Measurements from ENCODE around the gene CFAP221. TPM values are rescaled to one million over a fixed set of nuclear protein-coding genes. Genes with fewer than 3 reads are reported as not detected.

Gene CFAP221
- total RNA-seq, 1 donor: not detected

GRCh38 chr2:119575439-119575838, 31.2 kb downstream of the CFAP221 start:
- no peak overlapping the region for H3K4me3 ChIP-seq (ENCODE audit: low read depth, low read length)
- TF ChIP-seq, protein P1, sequence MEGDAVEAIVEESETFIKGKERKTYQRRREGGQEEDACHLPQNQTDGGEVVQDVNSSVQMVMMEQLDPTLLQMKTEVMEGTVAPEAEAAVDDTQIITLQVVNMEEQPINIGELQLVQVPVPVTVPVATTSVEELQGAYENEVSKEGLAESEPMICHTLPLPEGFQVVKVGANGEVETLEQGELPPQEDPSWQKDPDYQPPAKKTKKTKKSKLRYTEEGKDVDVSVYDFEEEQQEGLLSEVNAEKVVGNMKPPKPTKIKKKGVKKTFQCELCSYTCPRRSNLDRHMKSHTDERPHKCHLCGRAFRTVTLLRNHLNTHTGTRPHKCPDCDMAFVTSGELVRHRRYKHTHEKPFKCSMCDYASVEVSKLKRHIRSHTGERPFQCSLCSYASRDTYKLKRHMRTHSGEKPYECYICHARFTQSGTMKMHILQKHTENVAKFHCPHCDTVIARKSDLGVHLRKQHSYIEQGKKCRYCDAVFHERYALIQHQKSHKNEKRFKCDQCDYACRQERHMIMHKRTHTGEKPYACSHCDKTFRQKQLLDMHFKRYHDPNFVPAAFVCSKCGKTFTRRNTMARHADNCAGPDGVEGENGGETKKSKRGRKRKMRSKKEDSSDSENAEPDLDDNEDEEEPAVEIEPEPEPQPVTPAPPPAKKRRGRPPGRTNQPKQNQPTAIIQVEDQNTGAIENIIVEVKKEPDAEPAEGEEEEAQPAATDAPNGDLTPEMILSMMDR (IDR thresholded peaks at IDR 0.05; ENCODE audit: insufficient read depth, low read length): no peak
- no peak for DNase-seq (ENCODE audit: low read depth)

DNA sequence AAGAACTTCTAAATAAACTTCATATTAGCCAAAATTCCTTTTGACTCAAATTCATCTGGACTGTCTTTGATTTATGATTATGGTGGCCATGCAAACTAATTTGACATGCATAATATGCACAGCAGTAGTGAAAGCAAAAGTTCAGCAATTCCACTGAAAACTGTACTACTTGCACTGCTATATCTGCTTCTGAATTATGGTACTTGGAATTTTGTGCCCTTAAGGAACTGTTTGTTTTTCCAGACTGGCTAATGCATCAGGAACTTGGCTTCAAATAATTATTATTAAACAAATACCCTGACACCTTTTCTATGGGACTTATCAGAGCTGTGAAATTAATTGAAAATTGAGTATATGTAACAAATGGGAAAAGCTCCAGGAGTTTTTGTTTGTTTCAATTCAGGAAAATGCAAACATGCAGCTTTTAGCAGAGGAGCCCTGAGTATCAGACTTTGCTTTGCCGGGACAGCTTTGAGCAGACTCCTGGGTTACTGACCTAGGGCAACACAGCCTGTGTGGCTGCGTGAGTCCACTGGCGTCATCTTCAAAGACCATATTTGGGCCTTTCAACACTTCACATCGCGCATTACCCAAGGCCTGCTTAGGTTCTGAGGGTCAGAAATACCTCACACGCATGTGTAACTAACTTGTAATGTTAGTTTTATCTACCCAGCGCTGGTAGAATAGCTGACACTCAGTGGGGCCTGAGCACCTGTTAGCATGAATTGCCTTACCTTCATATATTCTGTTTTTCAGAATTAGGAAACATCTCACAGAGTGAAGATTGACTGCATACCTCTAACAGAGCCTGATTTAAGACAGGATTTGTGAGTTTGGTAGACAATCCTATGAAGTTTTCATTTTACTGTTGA, 35.4 kb downstream of the CFAP221 start:
- H3K4me3 ChIP-seq (ENCODE audit: low read depth, low read length): no peak overlapping the region
- DNase-seq (ENCODE audit: low read depth): no peak
- TF ChIP-seq, protein P1 (IDR thresholded peaks at IDR 0.05; ENCODE audit: insufficient read depth, low read length): no peak

DNA sequence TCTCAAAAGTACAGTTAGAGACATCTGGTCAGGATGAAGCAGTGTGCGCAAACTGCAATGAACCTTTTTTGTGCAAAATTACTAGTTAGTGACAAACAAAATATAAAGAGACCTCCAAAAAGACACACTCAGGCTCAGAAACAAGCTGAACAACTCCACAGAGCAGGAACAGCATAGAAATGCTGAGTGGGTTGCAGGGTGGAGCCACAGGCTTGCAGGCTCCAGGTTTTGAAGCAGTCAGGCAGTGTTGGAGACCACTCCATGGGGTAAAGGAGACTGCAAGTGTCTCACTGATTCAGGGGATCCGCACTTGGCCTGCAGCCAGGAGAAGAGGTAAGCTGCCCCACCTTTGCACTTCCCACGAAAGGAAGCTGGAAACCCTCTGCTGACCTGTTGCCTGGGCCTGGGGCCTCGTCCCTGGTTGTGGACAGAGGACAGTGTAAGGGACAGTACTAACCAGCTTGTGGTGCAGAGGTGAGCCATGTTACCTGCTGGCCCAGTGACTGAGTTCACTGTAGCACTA, 36.4 kb downstream of the CFAP221 start:
- TF ChIP-seq, protein P1 (IDR thresholded peaks at IDR 0.05; ENCODE audit: insufficient read depth, low read length): no peak
- H3K4me3 ChIP-seq (ENCODE audit: low read depth, low read length): no peak overlapping the region

GRCh38 chr2:119583291-119583690, 39.0 kb downstream of the CFAP221 start:
- DNase-seq (ENCODE audit: low read depth): no peak
- TF ChIP-seq, protein P1 (IDR thresholded peaks at IDR 0.05; ENCODE audit: insufficient read depth, low read length): no peak
- no peak overlapping the region for H3K4me3 ChIP-seq (ENCODE audit: low read depth, low read length)

More for the DNA sequence above, 36.4 kb downstream of the CFAP221 start:
- DNase-seq (ENCODE audit: low read depth): no peak

GRCh38 chr2:119584469-119584868, 40.2 kb downstream of the CFAP221 start:
- DNase-seq (ENCODE audit: low read depth): no peak
- TF ChIP-seq, protein P1 (IDR thresholded peaks at IDR 0.05; ENCODE audit: insufficient read depth, low read length): no peak
- H3K4me3 ChIP-seq (ENCODE audit: low read depth, low read length): no peak overlapping the region

GRCh38 chr2:119586085-119586484, 41.8 kb downstream of the CFAP221 start:
- H3K4me3 ChIP-seq (ENCODE audit: low read depth, low read length): no peak overlapping the region
- no peak for DNase-seq (ENCODE audit: low read depth)
- TF ChIP-seq, protein P1 (IDR thresholded peaks at IDR 0.05; ENCODE audit: insufficient read depth, low read length): no peak
